HepG2 (cell line): Measurements from ENCODE around the gene FALEC.

Source experiments
- FOXP1 ChIP-seq, 2 experiments: fragments of 450-650 bp in 1 of 2; IDR thresholded peaks; 2 replicates each; pipeline ENCODE4 v1.6.1; 2017 to 2018; ENCODE audit warnings: antibody characterized with exemption in 1 of 2
- HMG20A ChIP-seq: IDR thresholded peaks from 2 replicates; pipeline ENCODE4 v1.6.1; 2016; ENCODE audit warnings: borderline replicate concordance
- NBN ChIP-seq: fragments of 450-650 bp; conservative IDR thresholded peaks from 2 replicates; pipeline ENCODE4 v1.6.1; 2017
- SMARCC2 ChIP-seq: fragments of 450-650 bp; IDR thresholded peaks from 2 replicates; pipeline ENCODE4 v1.6.1; 2017; ENCODE audit warnings: antibody characterized with exemption, mild to moderate bottlenecking
- YEATS4 ChIP-seq: sonication (generic); formaldehyde crosslinking; IDR thresholded peaks from 2 replicates; pipeline ENCODE4 v1.4.0; 2020; ENCODE audit warnings: missing genetic modification reagents, borderline replicate concordance
- ZC3H13 ChIP-seq: sonication (generic); formaldehyde crosslinking; IDR thresholded peaks from 2 replicates; pipeline ENCODE4 v1.8.1; 2023; ENCODE audit warnings: mild to moderate bottlenecking, missing genetic modification reagents, moderate library complexity
- TF ChIP-seq, protein P1 (sequence below): sonication (generic); formaldehyde crosslinking; IDR thresholded peaks from 2 replicates; pipeline ENCODE4 v1.4.0; 2020; ENCODE audit warnings: mild to moderate bottlenecking, missing genetic modification reagents
- TF ChIP-seq, protein P2 (sequence below): sonication (generic); formaldehyde crosslinking; IDR thresholded peaks from 2 replicates; pipeline ENCODE4 v1.5.0; 2020; ENCODE audit warnings: mild to moderate bottlenecking, missing genetic modification reagents, moderate library complexity

DNA sequence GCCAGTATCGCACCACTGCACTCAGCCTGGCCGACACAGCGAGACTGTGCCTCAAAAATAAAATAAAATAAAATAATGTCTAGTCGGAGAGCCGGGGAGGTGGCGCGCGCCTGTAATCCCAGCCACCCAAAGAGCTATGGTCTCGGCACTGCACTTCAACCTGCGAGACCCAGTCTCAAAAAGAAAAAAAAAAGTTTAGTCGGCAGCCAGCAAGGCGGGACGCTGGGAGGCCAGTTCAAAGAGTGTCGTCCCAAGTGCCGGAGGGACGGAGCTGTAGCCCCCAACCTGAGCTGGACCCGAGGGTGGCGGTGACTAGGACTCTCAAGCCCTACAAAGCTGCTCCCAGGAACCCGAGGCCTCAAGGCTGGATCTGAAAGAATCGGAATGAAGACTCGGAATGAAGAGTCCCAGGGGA is 632 bp upstream of the FALEC start:
- TF ChIP-seq FOXP1 (IDR thresholded peaks at IDR 0.05) (no peak), FOXP1 (CRISPR knock-in tag; IDR thresholded peaks at IDR 0.05) (no peak), ZC3H13 (CRISPR knock-in tag) (peak; percentile 51; the same call in 1 of the 2 replicates), YEATS4 (CRISPR knock-in tag) (no peak), HMG20A (no peak), NBN (no peak), SMARCC2 (no peak)
- TF ChIP-seq, protein P1, sequence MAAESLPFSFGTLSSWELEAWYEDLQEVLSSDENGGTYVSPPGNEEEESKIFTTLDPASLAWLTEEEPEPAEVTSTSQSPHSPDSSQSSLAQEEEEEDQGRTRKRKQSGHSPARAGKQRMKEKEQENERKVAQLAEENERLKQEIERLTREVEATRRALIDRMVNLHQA (CRISPR knock-in tag) = no peak
- TF ChIP-seq, protein P2, sequence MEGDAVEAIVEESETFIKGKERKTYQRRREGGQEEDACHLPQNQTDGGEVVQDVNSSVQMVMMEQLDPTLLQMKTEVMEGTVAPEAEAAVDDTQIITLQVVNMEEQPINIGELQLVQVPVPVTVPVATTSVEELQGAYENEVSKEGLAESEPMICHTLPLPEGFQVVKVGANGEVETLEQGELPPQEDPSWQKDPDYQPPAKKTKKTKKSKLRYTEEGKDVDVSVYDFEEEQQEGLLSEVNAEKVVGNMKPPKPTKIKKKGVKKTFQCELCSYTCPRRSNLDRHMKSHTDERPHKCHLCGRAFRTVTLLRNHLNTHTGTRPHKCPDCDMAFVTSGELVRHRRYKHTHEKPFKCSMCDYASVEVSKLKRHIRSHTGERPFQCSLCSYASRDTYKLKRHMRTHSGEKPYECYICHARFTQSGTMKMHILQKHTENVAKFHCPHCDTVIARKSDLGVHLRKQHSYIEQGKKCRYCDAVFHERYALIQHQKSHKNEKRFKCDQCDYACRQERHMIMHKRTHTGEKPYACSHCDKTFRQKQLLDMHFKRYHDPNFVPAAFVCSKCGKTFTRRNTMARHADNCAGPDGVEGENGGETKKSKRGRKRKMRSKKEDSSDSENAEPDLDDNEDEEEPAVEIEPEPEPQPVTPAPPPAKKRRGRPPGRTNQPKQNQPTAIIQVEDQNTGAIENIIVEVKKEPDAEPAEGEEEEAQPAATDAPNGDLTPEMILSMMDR (CRISPR knock-in tag) = no peak
